ENCODE measurements around the gene C20orf204. TPM values are rescaled to one million over a fixed set of nuclear protein-coding genes. Genes with fewer than 3 reads are reported as not detected.

C20orf204 gene
- total and polyA plus RNA-seq, 10 of the 15 experiments (the other 5 are each of a cell fraction or from before 2014, with no cell fraction given) = 0.24 to 56.0 (median 12.4) TPM

- TF ChIP-seq ZBTB33 (IDR thresholded peaks at IDR 0.05) (no peak), ASH2L (IDR thresholded peaks at IDR 0.05; ENCODE audit: borderline replicate concordance, low read depth) (no peak), HSF1 (IDR thresholded peaks at IDR 0.05; ENCODE audit: low read depth, low read length) (no peak), ZNF687 (IDR thresholded peaks at IDR 0.05) (0 out of 2 replicates have a peak, but pooled peaks have one; percentile 12), MLLT1 (IDR thresholded peaks at IDR 0.05) (peak; percentile 49), MYB (IDR thresholded peaks at IDR 0.05; ENCODE audit: borderline replicate concordance, low read depth, low read length) (no peak), SMARCA5 (IDR thresholded peaks at IDR 0.05) (0 out of 2 replicates have a peak, but pooled peaks have one; percentile 35), RAD21 (IDR thresholded peaks at IDR 0.05; ENCODE audit: insufficient read depth, low read depth, low read length) (no peak), SIX5 (IDR thresholded peaks at IDR 0.05; ENCODE audit: low read depth, low read length, severe bottlenecking) (peak; percentile 100), FOXM1 (IDR thresholded peaks at IDR 0.05; ENCODE audit: low read depth, low read length) (no peak), FOS (IDR thresholded peaks at IDR 0.05; ENCODE audit: borderline replicate concordance, extremely low read depth, insufficient read length) (no peak), KLF5 (IDR thresholded peaks at IDR 0.05; ENCODE audit: partially characterized antibody) (no peak), BHLHE40 (IDR thresholded peaks at IDR 0.05; ENCODE audit: borderline replicate concordance in 1 of 2, low read depth in 2 of 2, low read length in 1 of 2) (peak; percentile 38 to 76; a peak in 3 of 4 replicates), TCF7 (IDR thresholded peaks at IDR 0.05; ENCODE audit: borderline replicate concordance) (no peak)
Measured at GRCh38 chr20:64062596-64063388, 26.8 kb downstream of the C20orf204 start, which contains the start of gene TCEA2 (continued).

All from GM12878 (cell line).